Uterus (tissue), 2 donors: ENCODE data around the gene FOXN3.

ENCODE experiments used
- POLR2A ChIP-seq, 2 donors: fragments of 450-650 bp; IDR thresholded peaks; one replicate each; pipeline ENCODE4 v1.6.1; 2016; ENCODE audit warnings: antibody characterized with exemption in 2 of 2, mild to moderate bottlenecking in 1 of 2, moderate library complexity in 1 of 2
- TF ChIP-seq, protein P1 (sequence below), 4 experiments: fragments of 200-600 bp in 2 of 4; fragments of 450-650 bp in 2 of 4; sonication (generic) in 2 of 4; IDR thresholded peaks; one replicate each; pipeline ENCODE4 v1.5.1; 2016 to 2019; ENCODE audit warnings: antibody characterized with exemption in 4 of 4, mild to moderate bottlenecking in 2 of 4, moderate library complexity in 1 of 4

DNA sequence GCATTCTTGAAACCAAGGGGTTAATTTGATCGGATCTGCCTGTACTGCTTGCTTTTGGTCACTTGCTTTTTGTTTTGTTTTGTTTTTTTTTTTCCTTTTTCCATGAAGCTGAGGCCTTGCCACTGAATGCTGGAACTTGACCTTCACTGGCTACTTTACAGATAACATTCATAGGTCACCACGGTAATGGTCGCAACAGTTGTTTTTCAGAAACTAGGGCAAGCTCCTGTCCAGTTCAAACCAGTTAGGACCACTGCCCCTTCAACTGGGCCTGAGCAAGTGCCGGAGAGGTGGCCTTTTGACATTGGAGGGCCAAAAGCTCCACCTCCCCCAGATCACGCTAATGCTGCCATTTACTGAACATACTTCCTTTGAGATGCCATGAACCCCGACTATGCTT, 147.6 kb downstream of the FOXN3 start:
- TF ChIP-seq, protein P1, sequence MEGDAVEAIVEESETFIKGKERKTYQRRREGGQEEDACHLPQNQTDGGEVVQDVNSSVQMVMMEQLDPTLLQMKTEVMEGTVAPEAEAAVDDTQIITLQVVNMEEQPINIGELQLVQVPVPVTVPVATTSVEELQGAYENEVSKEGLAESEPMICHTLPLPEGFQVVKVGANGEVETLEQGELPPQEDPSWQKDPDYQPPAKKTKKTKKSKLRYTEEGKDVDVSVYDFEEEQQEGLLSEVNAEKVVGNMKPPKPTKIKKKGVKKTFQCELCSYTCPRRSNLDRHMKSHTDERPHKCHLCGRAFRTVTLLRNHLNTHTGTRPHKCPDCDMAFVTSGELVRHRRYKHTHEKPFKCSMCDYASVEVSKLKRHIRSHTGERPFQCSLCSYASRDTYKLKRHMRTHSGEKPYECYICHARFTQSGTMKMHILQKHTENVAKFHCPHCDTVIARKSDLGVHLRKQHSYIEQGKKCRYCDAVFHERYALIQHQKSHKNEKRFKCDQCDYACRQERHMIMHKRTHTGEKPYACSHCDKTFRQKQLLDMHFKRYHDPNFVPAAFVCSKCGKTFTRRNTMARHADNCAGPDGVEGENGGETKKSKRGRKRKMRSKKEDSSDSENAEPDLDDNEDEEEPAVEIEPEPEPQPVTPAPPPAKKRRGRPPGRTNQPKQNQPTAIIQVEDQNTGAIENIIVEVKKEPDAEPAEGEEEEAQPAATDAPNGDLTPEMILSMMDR (IDR thresholded peaks at IDR 0.05) = no peak
- TF ChIP-seq POLR2A (IDR thresholded peaks at IDR 0.05) = no peak
